Mesenchymal stem cell (in vitro differentiated cells and primary cell): ENCODE results near the gene DIO3.

Source experiments
- DNase-seq: peaks from one replicate; pipeline ENCODE4 v3.0.0-alpha.2; 2013
- H2AFZ ChIP-seq: one replicate; pipeline ENCODE4 v1.6.1; 2013; ENCODE audit warnings: low read depth, mild to moderate bottlenecking, control low read depth, inconsistent platforms, low read length, moderate library complexity
- H2AK5ac ChIP-seq: 2 replicates; pipeline ENCODE4 v1.6.1; 2013; ENCODE audit warnings: low read length, moderate library complexity, mild to moderate bottlenecking, inconsistent platforms; ENCODE audit not compliant: severe bottlenecking
- H2BK120ac ChIP-seq: one replicate; pipeline ENCODE4 v1.6.1; 2013; ENCODE audit warnings: low read depth, mild to moderate bottlenecking, inconsistent platforms, low read length, moderate library complexity
- H2BK12ac ChIP-seq, 2 experiments: one replicate each; pipeline ENCODE4 v1.6.1; 2013; ENCODE audit warnings: inconsistent platforms in 2 of 2, low read length in 2 of 2, mild to moderate bottlenecking in 2 of 2, moderate library complexity in 2 of 2, control low read depth in 1 of 2
- H2BK15ac ChIP-seq: one replicate; pipeline ENCODE4 v1.6.1; 2013; ENCODE audit warnings: mild to moderate bottlenecking, low read depth, inconsistent platforms; ENCODE audit not compliant: poor library complexity, severe bottlenecking
- H2BK5ac ChIP-seq: 2 replicates; pipeline ENCODE4 v1.6.1; 2013; ENCODE audit warnings: low read depth, mild to moderate bottlenecking, low read length, control low read depth, inconsistent platforms; ENCODE audit not compliant: poor library complexity, severe bottlenecking
- H3K14ac ChIP-seq, 2 experiments: one replicate each; pipeline ENCODE4 v1.6.1; 2013; ENCODE audit warnings: inconsistent platforms in 2 of 2, low read length in 2 of 2, control low read depth in 1 of 2, mild to moderate bottlenecking in 1 of 2, moderate library complexity in 1 of 2
- H3K18ac ChIP-seq, 2 experiments: one replicate each; pipeline ENCODE4 v1.6.1; 2013; ENCODE audit warnings: inconsistent platforms in 2 of 2, low read length in 2 of 2, control low read depth in 1 of 2, low read depth in 1 of 2, mild to moderate bottlenecking in 1 of 2
- H3K23ac ChIP-seq, 2 experiments: one replicate each; pipeline ENCODE4 v1.6.1; 2013; ENCODE audit warnings: inconsistent platforms in 2 of 2, low read length in 2 of 2, mild to moderate bottlenecking in 2 of 2, moderate library complexity in 2 of 2, control low read depth in 1 of 2
- H3K27ac ChIP-seq: 2 replicates; pipeline ENCODE4 v1.5.1; 2013; ENCODE audit warnings: mild to moderate bottlenecking, moderate library complexity, low read length, control low read depth, inconsistent platforms; ENCODE audit not compliant: poor library complexity, severe bottlenecking
- H3K27me3 ChIP-seq, 2 experiments: 2 replicates each; pipeline versions ENCODE4 v1.6.1 to v1.7.0; 2013; ENCODE audit warnings: low read length in 2 of 2, mild to moderate bottlenecking in 2 of 2, moderate library complexity in 2 of 2, control low read depth in 1 of 2, inconsistent platforms in 1 of 2; ENCODE audit not compliant: control insufficient read depth in 1 of 2, insufficient read depth in 1 of 2
- H3K36me3 ChIP-seq, 2 experiments: 2 replicates each; pipeline versions ENCODE4 v1.6.1 to v1.7.0; 2013; ENCODE audit warnings: low read length in 2 of 2, control low read depth in 1 of 2, inconsistent platforms in 1 of 2, low read depth in 1 of 2, mild to moderate bottlenecking in 1 of 2; ENCODE audit not compliant: insufficient read depth in 2 of 2, control insufficient read depth in 1 of 2
- H3K4ac ChIP-seq, 2 experiments: one replicate each; pipeline ENCODE4 v1.6.1; 2013; ENCODE audit warnings: inconsistent platforms in 2 of 2, low read length in 2 of 2, mild to moderate bottlenecking in 2 of 2, moderate library complexity in 2 of 2, control low read depth in 1 of 2, low read depth in 1 of 2
- H3K4me1 ChIP-seq: 2 replicates; pipeline ENCODE4 v1.6.1; 2013; ENCODE audit warnings: low read depth, low read length, control low read depth; ENCODE audit not compliant: control insufficient read depth, insufficient read depth
- H3K4me2 ChIP-seq: 2 replicates; pipeline ENCODE4 v1.6.1; 2013; ENCODE audit warnings: low read length, mild to moderate bottlenecking, inconsistent platforms; ENCODE audit not compliant: poor library complexity, severe bottlenecking
- H3K4me3 ChIP-seq, 2 experiments: 2 replicates each; pipeline versions ENCODE4 v1.5.1 to v1.7.0; 2013; ENCODE audit warnings: low read length in 2 of 2, mild to moderate bottlenecking in 2 of 2, control low read depth in 1 of 2, low read depth in 1 of 2; ENCODE audit not compliant: insufficient read depth in 1 of 2
- H3K79me1 ChIP-seq: replicated peaks from 2 replicates; pipeline ENCODE4 v1.6.1; 2013; ENCODE audit warnings: mild to moderate bottlenecking, control low read depth, low read length, inconsistent platforms; ENCODE audit not compliant: poor library complexity, severe bottlenecking
- H3K9ac ChIP-seq: 2 replicates; pipeline ENCODE4 v1.7.0; 2013; ENCODE audit warnings: mild to moderate bottlenecking, low read length, moderate library complexity
- H3K9me3 ChIP-seq: 2 replicates; pipeline ENCODE4 v1.7.0; 2013; ENCODE audit warnings: mild to moderate bottlenecking, low read length; ENCODE audit not compliant: control insufficient read depth
- H4K8ac ChIP-seq: one replicate; pipeline ENCODE4 v1.6.1; 2013; ENCODE audit warnings: inconsistent platforms, mild to moderate bottlenecking, low read length, moderate library complexity
- H4K91ac ChIP-seq: one replicate; pipeline ENCODE4 v1.6.1; 2013; ENCODE audit warnings: mild to moderate bottlenecking, low read length, inconsistent platforms
- WGBS: methylation state at CpG from one replicate; pipeline ENCODE4 v1.1.7; 2013; ENCODE audit warnings: mixed read lengths; 5-methylcytosine and 5-hydroxymethylcytosine counted together

The DIO3 gene

DNA sequence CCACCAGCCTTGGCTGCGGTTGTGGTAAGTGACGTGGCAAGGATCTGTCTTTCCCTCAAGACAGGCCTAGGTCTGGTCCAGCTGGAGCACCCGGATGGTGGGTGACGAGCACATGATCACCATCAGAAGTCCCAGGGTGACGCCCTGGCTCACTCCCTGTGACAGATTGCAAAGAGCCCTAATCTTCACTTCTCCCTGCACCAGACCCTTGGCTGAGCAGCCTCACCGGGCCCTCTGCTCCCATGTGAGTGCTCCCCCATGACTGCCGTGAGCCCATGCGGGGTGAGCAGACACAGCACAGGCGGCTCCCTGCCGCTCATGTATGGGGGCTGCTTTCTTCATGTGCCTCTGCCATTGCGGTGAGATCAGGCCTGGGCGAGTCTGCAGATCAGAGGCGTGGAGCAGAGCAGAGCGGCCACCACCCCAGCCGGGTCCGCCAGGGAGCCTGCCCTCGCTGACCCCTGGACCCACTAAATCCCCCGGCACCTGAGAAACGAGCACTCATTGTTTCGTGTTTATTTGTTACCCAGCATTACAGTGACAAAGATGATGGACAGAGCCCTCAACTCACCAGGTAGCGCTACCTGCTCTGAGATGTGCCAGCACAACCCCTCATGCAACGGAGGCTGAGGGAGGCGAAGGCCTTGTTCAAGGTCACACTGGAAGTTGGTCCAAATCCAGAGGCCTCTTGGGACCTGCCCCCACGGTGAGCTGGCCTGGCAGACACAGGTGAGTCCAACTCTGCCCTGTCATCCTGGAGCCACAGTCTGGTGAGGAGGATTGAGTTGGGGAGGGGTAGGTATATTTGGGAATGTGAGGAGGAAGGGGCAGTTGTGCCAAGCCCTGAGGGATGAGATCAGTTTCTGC is 9.3 kb upstream of the DIO3 start:
- no peak overlapping the region for H2AK5ac ChIP-seq
- H3K27me3 ChIP-seq: peaks cover 15 to 40% of the 10 kb centered on the region in 2 experiments
- H2BK12ac ChIP-seq: no peak overlapping the region
- H3K14ac ChIP-seq: no peak overlapping the region
- DNase-seq: no peak
- WGBS: 88% methylated on average over 24 of the region's 24 CpGs
- H3K23ac ChIP-seq: no peak overlapping the region
- H3K4me3 ChIP-seq: no peak overlapping the region
- H2BK120ac ChIP-seq: no peak overlapping the region
- H2BK5ac ChIP-seq: no peak overlapping the region
- H2BK15ac ChIP-seq: no peak overlapping the region
- no peaks in the 10 kb centered on the region for H3K36me3 ChIP-seq
- H2AFZ ChIP-seq: no peak overlapping the region
- H3K27ac ChIP-seq: no peak overlapping the region
- H3K79me1 ChIP-seq: no peaks in the 10 kb centered on the region
- no peaks in the 10 kb centered on the region for H3K9me3 ChIP-seq
- no peak overlapping the region for H3K18ac ChIP-seq
- no peak overlapping the region for H4K91ac ChIP-seq
- no peak overlapping the region for H3K4ac ChIP-seq
- no peak overlapping the region for H4K8ac ChIP-seq
- no peak overlapping the region for H3K4me2 ChIP-seq
- no peak overlapping the region for H3K9ac ChIP-seq
- no peaks in the 10 kb centered on the region for H3K4me1 ChIP-seq

DNA sequence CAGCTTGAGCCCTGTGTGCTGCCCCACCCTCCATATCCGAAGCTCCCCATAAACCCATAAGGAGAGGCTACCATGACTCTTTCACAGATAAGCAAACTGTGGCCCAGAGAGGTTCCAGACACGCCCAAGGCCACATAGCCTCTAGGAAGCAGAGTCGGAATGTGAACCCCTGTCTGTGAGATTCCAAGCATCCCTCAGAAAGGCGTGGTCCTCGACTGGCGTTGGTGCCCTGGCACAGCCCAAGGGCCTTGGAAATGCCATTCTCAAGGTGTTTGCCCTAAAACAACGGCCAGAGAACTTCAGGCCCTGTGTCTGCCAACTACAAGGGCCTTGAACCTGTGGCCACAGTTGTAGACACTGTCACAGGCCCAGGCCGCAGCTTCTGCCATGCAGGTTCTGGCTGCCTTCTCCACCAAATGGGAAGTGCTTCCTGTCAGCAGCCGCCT is 8.5 kb upstream of the DIO3 start:
- H3K27me3 ChIP-seq: peaks cover 24 to 41% of the 10 kb centered on the region in 2 experiments
- no peak overlapping the region for H3K9ac ChIP-seq
- no peak overlapping the region for H3K4me2 ChIP-seq
- H2BK120ac ChIP-seq: no peak overlapping the region
- no peak overlapping the region for H3K23ac ChIP-seq
- no peak overlapping the region for H3K18ac ChIP-seq
- no peak overlapping the region for H3K14ac ChIP-seq
- no peak overlapping the region for H3K4me3 ChIP-seq
- no peak overlapping the region for H2BK15ac ChIP-seq
- H3K27ac ChIP-seq: no peak overlapping the region
- no peak overlapping the region for H2AFZ ChIP-seq
- H3K4me1 ChIP-seq: no peaks in the 10 kb centered on the region
- H2BK5ac ChIP-seq: no peak overlapping the region
- no peak overlapping the region for H4K91ac ChIP-seq
- no peak overlapping the region for H3K4ac ChIP-seq
- H3K9me3 ChIP-seq: no peaks in the 10 kb centered on the region
- H3K36me3 ChIP-seq: no peaks in the 10 kb centered on the region
- H2BK12ac ChIP-seq: no peak overlapping the region
- no peak overlapping the region for H2AK5ac ChIP-seq
- WGBS: 70% methylated on average over 9 of the region's 9 CpGs
- H3K79me1 ChIP-seq: no peaks in the 10 kb centered on the region
- H4K8ac ChIP-seq: no peak overlapping the region
- no peak for DNase-seq

DNA sequence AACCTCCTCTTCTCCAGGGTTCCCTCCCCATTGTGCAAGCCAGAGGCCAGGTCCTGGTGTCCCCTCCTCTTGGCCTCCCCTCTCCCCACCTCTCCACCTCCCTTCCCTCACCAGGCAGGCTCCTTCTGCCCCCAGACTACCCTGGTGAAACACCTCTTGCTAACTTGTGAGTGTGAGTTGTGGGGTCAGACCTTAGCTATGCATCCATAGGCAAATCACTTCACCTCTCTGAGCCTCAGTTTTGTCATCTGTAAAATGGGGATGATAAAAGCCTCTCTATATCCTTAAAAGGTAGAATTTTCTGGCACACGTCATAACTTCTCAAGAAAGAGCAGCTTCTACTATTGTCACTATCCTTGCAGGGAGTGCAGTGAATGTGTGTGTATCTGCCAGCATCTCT is 7.9 kb upstream of the DIO3 start:
- Histone ChIP-seq H3K23ac (no peak overlapping the region), H3K14ac (no peak overlapping the region), H3K4me1 (no peaks in the 10 kb centered on the region), H3K36me3 (no peaks in the 10 kb centered on the region), H3K4ac (no peak overlapping the region), H3K4me2 (no peak overlapping the region), H2AK5ac (no peak overlapping the region), H3K9me3 (no peaks in the 10 kb centered on the region), H2AFZ (no peak overlapping the region), H3K27ac (no peak overlapping the region), H4K91ac (no peak overlapping the region), H3K4me3 (no peak overlapping the region), H2BK15ac (no peak overlapping the region), H3K27me3 (peaks cover 29 to 46% of the 10 kb centered on the region in 2 experiments), H3K79me1 (no peaks in the 10 kb centered on the region), H2BK120ac (no peak overlapping the region), H3K18ac (no peak overlapping the region), H3K9ac (no peak overlapping the region), H4K8ac (no peak overlapping the region), H2BK5ac (no peak overlapping the region), H2BK12ac (no peak overlapping the region)
- WGBS: 83% methylated on average over 1 of the region's 1 CpG
- DNase-seq: no peak

DNA sequence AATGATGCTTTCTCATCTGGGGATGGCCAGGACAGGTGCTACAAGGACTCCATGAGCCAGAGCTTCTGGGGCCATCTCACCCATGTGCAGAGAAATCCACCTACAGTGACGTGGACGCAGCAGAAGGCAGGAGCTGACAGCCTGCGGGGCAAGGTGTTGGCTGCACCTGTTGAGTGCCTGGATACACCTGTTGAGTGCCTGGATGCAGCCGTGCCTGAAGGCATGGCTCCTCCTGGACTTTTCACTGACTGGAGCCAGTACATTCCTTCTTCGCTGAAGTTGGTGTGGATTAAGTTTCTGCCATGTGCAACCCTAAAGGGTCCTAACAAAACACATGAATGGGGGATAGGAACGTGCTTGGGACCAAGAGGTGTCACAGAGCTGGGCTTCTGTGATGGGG is 7.4 kb upstream of the DIO3 start:
- WGBS: 72% methylated on average over 6 of the region's 6 CpGs
- no peak overlapping the region for H2BK5ac ChIP-seq

More for the DNA sequence above, 7.4 kb upstream of the DIO3 start:
- Histone ChIP-seq H3K9ac (no peak overlapping the region), H3K27me3 (peaks cover 35 to 52% of the 10 kb centered on the region in 2 experiments), H3K23ac (no peak overlapping the region), H3K18ac (no peak overlapping the region), H3K4me2 (no peak overlapping the region), H2BK120ac (no peak overlapping the region), H4K91ac (no peak overlapping the region), H3K36me3 (no peaks in the 10 kb centered on the region), H3K4me1 (no peaks in the 10 kb centered on the region), H3K14ac (no peak overlapping the region), H3K79me1 (no peaks in the 10 kb centered on the region), H3K4me3 (no peak overlapping the region), H2AK5ac (no peak overlapping the region), H2BK12ac (no peak overlapping the region), H2BK15ac (no peak overlapping the region), H4K8ac (no peak overlapping the region), H3K4ac (no peak overlapping the region), H3K9me3 (no peaks in the 10 kb centered on the region), H3K27ac (no peak overlapping the region), H2AFZ (no peak overlapping the region)
- no peak for DNase-seq
